Peyer's patch (tissue), 4 donors: Measurements from ENCODE around the gene GHRH. TPM values are rescaled to one million over a fixed set of nuclear protein-coding genes. Genes with fewer than 3 reads are reported as not detected.

Experiments
- DNase-seq, 3 donors: peaks; one replicate each; pipeline ENCODE4 v3.0.0-alpha.2; 2017 to 2019
- H3K27ac ChIP-seq, 4 donors: fragments of 200-600 bp; sonication (generic); one replicate each; pipeline ENCODE4 v1.5.1; 2016 to 2019
- H3K27me3 ChIP-seq, 2 donors: fragments of 200-600 bp; sonication (generic); one replicate each; pipeline ENCODE4 v1.5.1; 2019
- H3K36me3 ChIP-seq, 3 donors: fragments of 200-600 bp; sonication (generic); one replicate each; pipeline ENCODE4 v1.5.1; 2016 to 2019
- H3K4me1 ChIP-seq, 4 donors: fragments of 200-600 bp; sonication (generic); one replicate each; pipeline ENCODE4 v1.5.1; 2016 to 2019
- H3K4me3 ChIP-seq, 4 donors: fragments of 200-600 bp; sonication (generic); 1 replicate in 3 of 4; 2 replicates in 1 of 4; pipeline ENCODE4 v1.5.1; 2016 to 2019; ENCODE audit warnings: mild to moderate bottlenecking in 1 of 4
- H3K9me3 ChIP-seq, 4 donors: fragments of 200-600 bp; sonication (generic); one replicate each; pipeline ENCODE4 v1.5.1; 2016 to 2019; ENCODE audit warnings: mild to moderate bottlenecking in 1 of 4
- CTCF ChIP-seq, 6 experiments: fragments of 450-650 bp in 4 of 6; fragments of 200-600 bp in 2 of 6; sonication (generic) in 1 of 6; IDR thresholded peaks; one replicate each; pipeline ENCODE4 v1.5.1; 2017 to 2019; ENCODE audit warnings: antibody characterized with exemption in 6 of 6, mild to moderate bottlenecking in 3 of 6, moderate library complexity in 1 of 6
- POLR2A ChIP-seq, 2 donors: fragments of 450-650 bp; IDR thresholded peaks; one replicate each; pipeline ENCODE4 v1.5.1; 2017; ENCODE audit warnings: antibody characterized with exemption in 2 of 2, mild to moderate bottlenecking in 2 of 2, moderate library complexity in 2 of 2
- total RNA-seq, 4 donors: library from RNA; depleted of rRNA; stranded (reverse); fragments of >200 nt; gene quantifications; one replicate each; pipeline ENCODE4 v1.1.0, GENCODE V29; 2016

Gene GHRH
- total RNA-seq, 4 donors from 2014 or later: not detected

DNA sequence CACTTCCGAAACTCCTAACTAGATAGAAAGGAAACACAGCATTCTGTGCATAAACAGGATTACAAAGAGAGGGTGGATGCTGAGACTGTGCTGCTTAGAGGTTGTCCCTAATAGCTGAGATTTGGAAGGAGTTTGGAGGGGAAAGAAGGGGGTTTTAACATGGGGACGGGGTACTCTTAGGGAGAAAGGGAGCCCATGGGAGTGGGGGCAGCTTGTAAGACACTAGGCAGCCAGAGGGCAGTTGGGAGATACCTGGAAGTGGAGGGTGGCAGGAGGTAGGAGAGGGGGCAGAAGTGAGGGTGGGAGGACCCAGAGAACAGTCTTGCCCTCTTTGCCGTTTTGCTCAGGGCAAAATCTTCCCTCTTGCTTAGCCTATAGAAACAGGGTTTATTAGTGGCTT is 44.2 kb upstream of the GHRH start:
- Histone ChIP-seq H3K9me3 (no peaks in the 10 kb centered on the region), H3K4me3 (no peak overlapping the region), H3K27ac (no peak overlapping the region), H3K4me1 (peaks cover 0 to 26% (median 2%) of the 10 kb centered on the region in 4 donors), H3K36me3 (peaks cover 0 to 64% (median 0%) of the 10 kb centered on the region in 3 donors), H3K27me3 (no peaks in the 10 kb centered on the region)
- TF ChIP-seq CTCF (IDR thresholded peaks at IDR 0.05) (no peak), POLR2A (IDR thresholded peaks at IDR 0.05) (no peak)
- DNase-seq: peak in 1 of 3 donors; percentile 31

GRCh38 chr20:37305079-37305478 is 43.5 kb upstream of the GHRH start:
- peaks cover 0 to 26% (median 2%) of the 10 kb centered on the region in 4 donors for H3K4me1 ChIP-seq
- DNase-seq: no peak
- TF ChIP-seq CTCF (IDR thresholded peaks at IDR 0.05) (no peak), POLR2A (IDR thresholded peaks at IDR 0.05) (no peak)

DNA sequence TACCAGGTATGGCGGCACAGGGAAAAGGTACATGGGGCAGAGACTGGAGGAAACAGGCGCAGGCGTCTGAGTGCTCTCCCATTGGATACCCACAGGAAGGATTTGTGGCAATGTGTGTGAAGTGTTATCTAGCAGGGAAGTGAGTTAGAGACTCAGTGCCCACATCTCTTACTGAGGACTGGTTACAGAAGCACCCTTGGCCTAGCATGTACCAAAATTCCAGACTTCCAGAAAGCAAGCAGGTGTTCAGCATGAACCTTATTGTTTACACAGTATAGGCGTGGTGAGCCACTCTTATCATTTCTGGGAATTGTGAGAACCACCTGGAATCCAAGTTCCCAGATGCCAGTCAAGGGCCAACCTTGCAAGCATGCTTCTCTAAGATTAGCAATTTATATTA is 42.0 kb upstream of the GHRH start:
- Histone ChIP-seq H3K4me1 (peaks cover 0 to 18% (median 2%) of the 10 kb centered on the region in 4 donors), H3K27ac (peak overlapping the region in 1 of 4 donors; percentile 40)

More at GRCh38 chr20:37305079-37305478, 43.5 kb upstream of the GHRH start:
- Histone ChIP-seq H3K4me3 (no peak overlapping the region), H3K27ac (no peak overlapping the region), H3K27me3 (no peaks in the 10 kb centered on the region), H3K36me3 (peaks cover 0 to 59% (median 0%) of the 10 kb centered on the region in 3 donors), H3K9me3 (no peaks in the 10 kb centered on the region)

DNA sequence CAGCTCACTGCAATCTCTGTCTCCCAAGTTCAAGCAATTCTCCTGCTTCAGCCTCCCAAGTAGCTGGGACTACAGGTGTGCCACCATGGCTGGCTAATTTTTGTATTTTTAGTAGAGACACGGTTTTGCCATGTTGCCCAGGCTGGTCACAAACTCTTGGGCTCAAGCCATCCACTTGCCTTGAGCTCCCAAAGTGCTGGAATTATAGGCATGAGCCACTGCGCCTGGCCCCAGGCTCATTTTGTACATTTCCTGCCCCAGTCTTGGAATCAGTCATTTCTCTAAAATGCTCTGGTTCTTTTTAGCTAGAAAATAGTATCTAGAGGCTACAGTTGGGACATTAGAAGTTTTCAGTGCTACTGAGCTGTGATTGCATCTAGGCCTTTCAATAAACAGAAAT is 41.4 kb upstream of the GHRH start:
- H3K4me3 ChIP-seq: no peak overlapping the region
- peak overlapping the region in 1 of 4 donors; percentile 40 for H3K27ac ChIP-seq
- DNase-seq: peak in 1 of 3 donors; percentile 1
- TF ChIP-seq POLR2A (IDR thresholded peaks at IDR 0.05): no peak
- no peak for TF ChIP-seq CTCF (IDR thresholded peaks at IDR 0.05)
- H3K4me1 ChIP-seq: peaks cover 0 to 12% (median 0%) of the 10 kb centered on the region in 4 donors
- no peaks in the 10 kb centered on the region for H3K9me3 ChIP-seq
- H3K36me3 ChIP-seq: peaks cover 0 to 50% (median 0%) of the 10 kb centered on the region in 3 donors
- no peaks in the 10 kb centered on the region for H3K27me3 ChIP-seq

More for the DNA sequence above, 42.0 kb upstream of the GHRH start:
- peak in 1 of 3 donors; percentile 48 for DNase-seq
- Histone ChIP-seq H3K36me3 (peaks cover 0 to 50% (median 0%) of the 10 kb centered on the region in 3 donors), H3K4me3 (no peak overlapping the region), H3K9me3 (no peaks in the 10 kb centered on the region), H3K27me3 (no peaks in the 10 kb centered on the region)
- TF ChIP-seq CTCF (IDR thresholded peaks at IDR 0.05) (no peak), POLR2A (IDR thresholded peaks at IDR 0.05) (no peak)

- peaks cover 0 to 41% (median 0%) of the 10 kb centered on the region in 3 donors for H3K36me3 ChIP-seq
Measured at GRCh38 chr20:37301558-37301957, 39.9 kb upstream of the GHRH start.

GRCh38 chr20:37301120-37301519 is 39.5 kb upstream of the GHRH start:
- Histone ChIP-seq H3K4me3 (no peak overlapping the region), H3K9me3 (no peaks in the 10 kb centered on the region), H3K4me1 (peaks cover 0 to 17% (median 4%) of the 10 kb centered on the region in 4 donors), H3K36me3 (peaks cover 0 to 38% (median 0%) of the 10 kb centered on the region in 3 donors), H3K27me3 (no peaks in the 10 kb centered on the region), H3K27ac (no peak overlapping the region)
- TF ChIP-seq CTCF (IDR thresholded peaks at IDR 0.05): no peak
- no peak for TF ChIP-seq POLR2A (IDR thresholded peaks at IDR 0.05)
- DNase-seq: peak in 1 of 3 donors; percentile 34

More at GRCh38 chr20:37301558-37301957, 39.9 kb upstream of the GHRH start:
- H3K27me3 ChIP-seq: no peaks in the 10 kb centered on the region
- DNase-seq: peak in 1 of 3 donors; percentile 15
- H3K4me1 ChIP-seq: peaks cover 0 to 17% (median 1%) of the 10 kb centered on the region in 4 donors
- no peak overlapping the region for H3K27ac ChIP-seq
- H3K9me3 ChIP-seq: no peaks in the 10 kb centered on the region
- TF ChIP-seq POLR2A (IDR thresholded peaks at IDR 0.05): no peak
- H3K4me3 ChIP-seq: no peak overlapping the region
